Transverse colon (tissue), 4 donors: ENCODE data around the gene KCTD16.

ENCODE experiments used
- EP300 ChIP-seq: sonication (generic); formaldehyde crosslinking; IDR thresholded peaks from one replicate; pipeline ENCODE4 v1.6.1; 2017; ENCODE audit warnings: antibody characterized with exemption, low read depth
- POLR2A ChIP-seq: fragments of 450-650 bp; IDR thresholded peaks from one replicate; pipeline ENCODE4 v1.6.1; 2016; ENCODE audit warnings: antibody characterized with exemption, mild to moderate bottlenecking, moderate library complexity
- POLR2AphosphoS5 ChIP-seq, 3 donors: sonication (generic); formaldehyde crosslinking; IDR thresholded peaks; one replicate each; pipeline ENCODE4 v1.6.1; 2016; ENCODE audit warnings: antibody characterized with exemption in 3 of 3
- TF ChIP-seq, protein P1 (sequence below), 5 experiments: fragments of 200-600 bp in 3 of 5; fragments of 450-650 bp in 2 of 5; sonication (generic) in 3 of 5; IDR thresholded peaks; 1 replicate in 2 of 5; 2 replicates in 3 of 5; pipeline ENCODE4 v1.5.1; 2016 to 2017; ENCODE audit warnings: antibody characterized with exemption in 5 of 5, inconsistent platforms in 3 of 5, mild to moderate bottlenecking in 2 of 5, moderate library complexity in 1 of 5

GRCh38 chr5:144433140-144433822, 262.6 kb downstream of the KCTD16 start:
- TF ChIP-seq, protein P1, sequence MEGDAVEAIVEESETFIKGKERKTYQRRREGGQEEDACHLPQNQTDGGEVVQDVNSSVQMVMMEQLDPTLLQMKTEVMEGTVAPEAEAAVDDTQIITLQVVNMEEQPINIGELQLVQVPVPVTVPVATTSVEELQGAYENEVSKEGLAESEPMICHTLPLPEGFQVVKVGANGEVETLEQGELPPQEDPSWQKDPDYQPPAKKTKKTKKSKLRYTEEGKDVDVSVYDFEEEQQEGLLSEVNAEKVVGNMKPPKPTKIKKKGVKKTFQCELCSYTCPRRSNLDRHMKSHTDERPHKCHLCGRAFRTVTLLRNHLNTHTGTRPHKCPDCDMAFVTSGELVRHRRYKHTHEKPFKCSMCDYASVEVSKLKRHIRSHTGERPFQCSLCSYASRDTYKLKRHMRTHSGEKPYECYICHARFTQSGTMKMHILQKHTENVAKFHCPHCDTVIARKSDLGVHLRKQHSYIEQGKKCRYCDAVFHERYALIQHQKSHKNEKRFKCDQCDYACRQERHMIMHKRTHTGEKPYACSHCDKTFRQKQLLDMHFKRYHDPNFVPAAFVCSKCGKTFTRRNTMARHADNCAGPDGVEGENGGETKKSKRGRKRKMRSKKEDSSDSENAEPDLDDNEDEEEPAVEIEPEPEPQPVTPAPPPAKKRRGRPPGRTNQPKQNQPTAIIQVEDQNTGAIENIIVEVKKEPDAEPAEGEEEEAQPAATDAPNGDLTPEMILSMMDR (IDR thresholded peaks at IDR 0.05), result no peak
- TF ChIP-seq POLR2AphosphoS5 (IDR thresholded peaks at IDR 0.05) (no peak), POLR2A (no peak), EP300 (no peak)
